IMR-90 (cell line): ENCODE results near the gene AZI2. TPM values are rescaled to one million over a fixed set of nuclear protein-coding genes. Genes with fewer than 3 reads are reported as not detected.

ENCODE experiments used
- ATAC-seq: fragments of 200-7000 bp; cut with Tn5 transposase; 2 replicates; pipeline ENCODE4 v1.9.1; 2020; ENCODE audit warnings: low read depth, mild to moderate bottlenecking, moderate library complexity
- BruUV-seq: library from RNA; stranded (reverse); fragments of 400-500 nt; replicated peaks from 2 replicates; lab custom pipeline; 2021; lab: Mats Ljungman, UMichigan
- CTCF ChIA-PET: fragments of 300-600 bp; formaldehyde crosslinking; extraction: SDS; loops from one replicate; lab custom pipeline; 2021; ENCODE audit warnings: antibody characterized with exemption; lab: Yijun Ruan, JAX
- POLR2A ChIA-PET: fragments of 300-600 bp; sonication (Branson Sonifier 250); formaldehyde crosslinking; loops from one replicate; lab custom pipeline; 2022; ENCODE audit warnings: antibody characterized with exemption; ENCODE audit not compliant: unreplicated experiment; lab: Charles Lee
- DNase-seq: peaks from one replicate; pipeline ENCODE4 v3.0.0; 2013
- H2AFZ ChIP-seq: replicated peaks from 2 replicates; pipeline ENCODE3; 2013; ENCODE audit warnings: low read length, mild to moderate bottlenecking; ENCODE audit not compliant: poor library complexity
- H2AK5ac ChIP-seq: 2 replicates; pipeline ENCODE4 v1.6.1; 2013; ENCODE audit warnings: low read depth, low read length, inconsistent platforms
- H2AK9ac ChIP-seq: replicated peaks from 2 replicates; pipeline ENCODE3; 2013; ENCODE audit warnings: mild to moderate bottlenecking, low read depth, low read length, moderate library complexity; ENCODE audit not compliant: poor library complexity
- H2BK120ac ChIP-seq: 2 replicates; pipeline ENCODE4 v1.6.1; 2013; ENCODE audit warnings: low read depth, low read length, inconsistent platforms
- H2BK15ac ChIP-seq: 3 replicates; pipeline ENCODE4 v1.6.1; 2013; ENCODE audit warnings: low read depth, low read length, inconsistent platforms
- H2BK20ac ChIP-seq: 2 replicates; pipeline ENCODE4 v1.6.1; 2013; ENCODE audit warnings: low read depth, mild to moderate bottlenecking, inconsistent platforms, low read length, moderate library complexity
- H2BK5ac ChIP-seq: 2 replicates; pipeline ENCODE4 v1.6.1; 2013; ENCODE audit warnings: mild to moderate bottlenecking, low read depth, low read length, inconsistent platforms; ENCODE audit not compliant: poor library complexity, severe bottlenecking
- H3K14ac ChIP-seq: replicated peaks from 2 replicates; pipeline ENCODE4 v1.6.1; 2013; ENCODE audit warnings: low read depth, low read length, inconsistent platforms
- H3K18ac ChIP-seq: 2 replicates; pipeline ENCODE4 v1.6.1; 2013; ENCODE audit warnings: low read depth, low read length, control low read depth
- H3K23ac ChIP-seq: 2 replicates; pipeline ENCODE4 v1.6.1; 2013; ENCODE audit warnings: low read depth, low read length, inconsistent platforms
- H3K27ac ChIP-seq: 2 replicates; pipeline ENCODE4 v1.5.1; 2013; ENCODE audit warnings: mild to moderate bottlenecking, control low read depth, low read length; ENCODE audit not compliant: insufficient read depth
- H3K27me3 ChIP-seq: 2 replicates; pipeline ENCODE4 v1.6.1; 2013; ENCODE audit warnings: low read length; ENCODE audit not compliant: control insufficient read depth, insufficient read depth
- H3K36me3 ChIP-seq: 2 replicates; pipeline ENCODE4 v1.6.1; 2013; ENCODE audit warnings: low read length, mixed read lengths; ENCODE audit not compliant: control insufficient read depth, insufficient read depth
- H3K4ac ChIP-seq: 2 replicates; pipeline ENCODE4 v1.6.1; 2013; ENCODE audit warnings: low read depth, low read length, inconsistent platforms
- H3K4me1 ChIP-seq: 2 replicates; pipeline ENCODE4 v1.6.1; 2013; ENCODE audit warnings: low read length, mixed read lengths; ENCODE audit not compliant: control insufficient read depth, insufficient read depth
- H3K4me2 ChIP-seq: 2 replicates; pipeline ENCODE4 v1.6.1; 2013; ENCODE audit warnings: low read depth, mild to moderate bottlenecking, control low read depth, low read length, moderate library complexity
- H3K4me3 ChIP-seq: 2 replicates; pipeline ENCODE4 v1.5.1; 2013; ENCODE audit warnings: low read depth, mild to moderate bottlenecking, control low read depth, low read length, moderate library complexity; ENCODE audit not compliant: insufficient read depth
- H3K56ac ChIP-seq: 2 replicates; pipeline ENCODE4 v1.6.1; 2013; ENCODE audit warnings: low read length, inconsistent platforms; ENCODE audit not compliant: insufficient read depth; ENCODE audit errors: extremely low read depth
- H3K79me1 ChIP-seq, 2 experiments: 2 replicates each; pipeline ENCODE4 v1.6.1; 2013; ENCODE audit warnings: low read length in 2 of 2, inconsistent platforms in 1 of 2, low read depth in 1 of 2
- H3K9ac ChIP-seq: 2 replicates; pipeline ENCODE4 v1.6.1; 2013; ENCODE audit warnings: low read depth, low read length, control low read depth
- H3K9me1 ChIP-seq: 2 replicates; pipeline ENCODE4 v1.6.1; 2013; ENCODE audit warnings: low read length, inconsistent platforms; ENCODE audit not compliant: insufficient read depth
- H3K9me3 ChIP-seq: 2 replicates; pipeline ENCODE4 v1.6.1; 2013; ENCODE audit warnings: low read length; ENCODE audit not compliant: control insufficient read depth, insufficient read depth
- H4K20me1 ChIP-seq: 2 replicates; pipeline ENCODE4 v1.6.1; 2013; ENCODE audit warnings: low read length, inconsistent platforms; ENCODE audit not compliant: insufficient read depth
- H4K5ac ChIP-seq: 2 replicates; pipeline ENCODE4 v1.6.1; 2013; ENCODE audit warnings: mild to moderate bottlenecking, low read depth, low read length, control low read depth
- H4K8ac ChIP-seq, 2 experiments: 2 replicates each; pipeline ENCODE4 v1.6.1; 2013; ENCODE audit warnings: low read depth in 2 of 2, low read length in 2 of 2, control low read depth in 1 of 2, inconsistent platforms in 1 of 2
- H4K91ac ChIP-seq: 2 replicates; pipeline ENCODE4 v1.6.1; 2013; ENCODE audit warnings: low read depth, low read length, inconsistent platforms; ENCODE audit not compliant: insufficient read depth
- NFE2L2 ChIP-seq: fragments of 150-350 bp; IDR thresholded peaks from 2 replicates; pipeline ENCODE4 v1.6.1; 2016; ENCODE audit warnings: low read depth, mild to moderate bottlenecking, low read length
- WGBS, 2 experiments: methylation state at CpG; one replicate each; pipeline versions ENCODE4 v1.1.5 to v1.1.7; 2013; ENCODE audit warnings: missing lambda C conversion rate in 2 of 2; ENCODE audit not compliant: insufficient read length in 1 of 2; ENCODE audit errors: extremely low coverage in 2 of 2; 5-methylcytosine and 5-hydroxymethylcytosine counted together
- dilution Hi-C: fragments of 300-500 bp; cut with HindIII; formaldehyde crosslinking; loops from one replicate; pipeline ENCODE4 v1.14.3; 2018; ENCODE audit warnings: low sequenced_read_pairs; ENCODE audit not compliant: unreplicated experiment
- in situ Hi-C: fragments of 300-500 bp; cut with MboI; formaldehyde crosslinking; loops from 3 replicates; pipeline ENCODE4 v1.14.3; 2019; ENCODE audit warnings: low sequenced_read_pairs, inconsistent platforms, mixed read lengths
- intact Hi-C: fragments of 100-400 bp; cut with micrococcal nuclease; formaldehyde crosslinking; loops from 2 replicates; pipeline ENCODE4 v1.10.0; 2022
- polyA plus RNA-seq, 3 experiments: library from polyadenylated mRNA; depleted of rRNA; stranded (reverse); fragments of >200 nt; gene quantifications; 2 replicates each; pipeline ENCODE4 v1.2.3, GENCODE V29; 2012; ENCODE audit warnings: low replicate concordance in 1 of 3
- total RNA-seq: library from RNA; depleted of rRNA; stranded (reverse); fragments of >200 nt; gene quantifications from 2 replicates; pipeline ENCODE4 v1.2.3, GENCODE V29; 2012

Gene AZI2
- total and polyA plus RNA-seq, 2 of the 4 experiments (the other 2 are of a cell fraction): 30.1 to 52.5 TPM

DNA sequence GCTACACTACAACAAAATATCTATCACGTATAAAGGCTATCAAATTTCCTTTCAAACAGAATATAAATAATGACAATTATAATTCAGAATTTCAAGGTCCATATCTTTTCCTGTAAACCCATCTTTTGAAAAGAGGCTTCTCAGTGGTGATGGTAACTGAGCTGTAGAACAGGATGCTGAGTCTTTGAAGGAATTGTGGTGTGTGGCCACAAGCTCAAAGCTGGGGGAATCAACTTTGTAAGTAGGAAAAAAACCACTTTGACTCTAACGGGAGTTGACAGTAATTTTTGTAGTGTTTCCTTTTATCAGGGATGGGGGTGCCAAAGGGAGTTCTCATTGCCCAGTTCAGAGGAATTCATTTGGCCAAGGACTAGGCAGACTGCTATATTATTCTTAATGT is 13.4 kb downstream of the AZI2 start:
- Histone ChIP-seq H3K9me1 (no peaks in the 10 kb centered on the region), H3K9ac (no peak overlapping the region), H3K18ac (no peak overlapping the region), H2AK5ac (no peak overlapping the region), H2AFZ (no peak overlapping the region), H3K4ac (no peak overlapping the region), H3K27me3 (no peaks in the 10 kb centered on the region), H3K79me1 (peaks cover 0 to 4% of the 10 kb centered on the region in 2 experiments; a peak in 1 of 4 replicates), H4K20me1 (no peaks in the 10 kb centered on the region), H3K9me3 (no peaks in the 10 kb centered on the region), H4K5ac (no peak overlapping the region), H3K36me3 (peaks cover 15% of the 10 kb centered on the region; the same call in 1 of the 2 replicates), H2BK5ac (no peak overlapping the region), H3K4me1 (no peaks in the 10 kb centered on the region), H3K4me3 (no peak overlapping the region), H3K14ac (no peak overlapping the region), H4K91ac (no peak overlapping the region), H2BK15ac (no peak overlapping the region), H3K56ac (no peak overlapping the region), H2BK120ac (no peak overlapping the region), H4K8ac (no peak overlapping the region), H2AK9ac (no peak overlapping the region), H3K4me2 (no peak overlapping the region), H3K27ac (no peak overlapping the region), H3K23ac (no peak overlapping the region), H2BK20ac (no peak overlapping the region)
- no CpG with 5 or more reads among the region's 2 CpGs for WGBS, 2 experiments
- no peak for ATAC-seq
- in situ Hi-C loops: no loop called here
- ChIA-PET CTCF (interaction anchor here (0.9 to 1.2 kb wide), 2 partner anchors 13 to 623 kb away, joined by 3 read pairs; partner anchors contain the start of genes AZI2 and ZCWPW2), POLR2A (no interaction called here)
- no peak for DNase-seq
- TF ChIP-seq NFE2L2: no peak
- dilution Hi-C loops: no loop called here
- no TSS peak for BruUV-seq
- intact Hi-C loops: loop anchor here (10.0 kb wide), 1 partner anchor 850 kb away; the partner anchor contains the start of gene SLC4A7
